ENCODE results near the gene GABARAPL1. TPM values are rescaled to one million over a fixed set of nuclear protein-coding genes. Genes with fewer than 3 reads are reported as not detected.
"Not testable (repeated sequence)": the region's sequence is repeated elsewhere in the genome, so short reads cannot be mapped to it uniquely, and the experiment has no call there.

Gene GABARAPL1
- total RNA-seq, 1 donor from 2014 or later = 4.0 TPM

DNA sequence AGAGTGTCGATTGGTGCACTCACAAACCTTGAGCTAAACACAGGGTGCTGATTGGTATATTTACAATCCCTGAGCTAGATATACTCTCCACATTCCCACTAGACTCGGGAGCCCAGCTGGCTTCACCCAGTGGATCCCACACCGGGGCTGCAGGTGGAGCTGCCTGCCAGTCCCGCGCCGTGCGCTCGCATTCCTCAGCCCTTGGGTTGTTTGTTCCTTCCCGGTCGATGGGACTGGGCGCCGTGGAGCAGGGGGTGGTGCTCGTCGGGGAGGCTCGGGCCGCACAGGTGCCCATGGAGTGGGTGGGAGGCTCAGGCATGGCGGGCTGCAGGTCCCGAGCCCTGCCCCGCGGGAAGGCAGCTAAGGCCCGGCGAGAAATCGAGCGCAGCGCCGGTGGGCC lies 12.7 kb downstream of the GABARAPL1 start:
- H3K4me1 Mint-ChIP-seq (ENCODE audit: low read depth); H3K4me3 Mint-ChIP-seq (ENCODE audit: low read depth); H3K9me3 Mint-ChIP-seq; H3K27ac Mint-ChIP-seq; intact Hi-C loops (cut with micrococcal nuclease); H3K27me3 Mint-ChIP-seq (ENCODE audit: low read depth); DNase-seq (ENCODE audit: low spot score): not testable (repeated sequence)
- H3K36me3 Mint-ChIP-seq (ENCODE audit: low read depth) = peaks cover 24% of the 10 kb centered on the region

DNA sequence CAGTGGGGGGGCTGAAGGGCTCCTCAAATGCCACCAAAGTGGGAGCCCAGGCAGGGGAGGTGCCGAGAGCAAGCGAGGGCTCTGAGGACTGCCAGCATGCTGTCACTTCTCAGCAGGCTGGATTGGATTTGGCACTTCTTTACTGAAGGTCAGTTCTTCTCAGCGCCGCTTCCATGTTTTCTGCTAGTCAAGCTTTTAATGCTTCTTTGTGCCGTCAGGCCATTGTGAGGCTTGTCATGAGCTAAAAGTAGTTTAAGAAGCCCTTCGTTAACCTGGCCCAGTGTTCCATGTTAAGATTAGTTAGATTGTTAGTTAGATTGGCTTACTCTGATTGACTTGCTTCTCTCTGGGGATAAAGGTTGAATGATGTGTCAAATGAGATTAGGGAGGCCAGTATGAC lies 13.4 kb downstream of the GABARAPL1 start:
- DNase-seq (ENCODE audit: low spot score) = no peak
- intact Hi-C loops (cut with micrococcal nuclease) = no loop called here
- H3K27me3 Mint-ChIP-seq (ENCODE audit: low read depth) = no peaks in the 10 kb centered on the region
- peaks cover 6% of the 10 kb centered on the region for H3K4me1 Mint-ChIP-seq (ENCODE audit: low read depth)
- peaks cover 20% of the 10 kb centered on the region for H3K36me3 Mint-ChIP-seq (ENCODE audit: low read depth)
- no peak overlapping the region for H3K4me3 Mint-ChIP-seq (ENCODE audit: low read depth)
- no peak overlapping the region for H3K27ac Mint-ChIP-seq
- H3K9me3 Mint-ChIP-seq = no peaks in the 10 kb centered on the region

DNA sequence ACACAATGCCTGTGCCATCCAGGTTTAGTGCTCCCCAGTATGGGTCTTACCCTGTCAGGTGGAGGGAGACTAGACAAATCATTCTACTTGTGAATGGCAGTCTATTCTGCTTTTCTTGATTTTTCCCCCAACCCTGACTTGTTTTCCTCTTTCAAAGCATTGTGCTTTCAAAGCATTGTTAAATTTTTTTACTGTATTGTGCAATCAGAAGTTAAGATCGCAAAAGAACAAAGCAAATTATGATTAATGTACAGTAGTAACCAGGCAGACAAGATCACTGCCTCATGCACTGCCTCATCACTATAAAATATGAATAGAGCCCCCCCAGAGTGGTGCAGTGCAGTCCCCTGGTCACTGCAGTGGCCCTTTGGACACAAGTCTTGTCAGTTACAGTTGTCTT lies 14.1 kb downstream of the GABARAPL1 start:
- Mint-ChIP-seq H3K27me3 (ENCODE audit: low read depth) (no peaks in the 10 kb centered on the region), H3K9me3 (no peaks in the 10 kb centered on the region), H3K36me3 (ENCODE audit: low read depth) (peaks cover 16% of the 10 kb centered on the region), H3K4me3 (ENCODE audit: low read depth) (no peak overlapping the region), H3K27ac (no peak overlapping the region), H3K4me1 (ENCODE audit: low read depth) (peaks cover 6% of the 10 kb centered on the region)
- intact Hi-C loops (cut with micrococcal nuclease) = no loop called here
- DNase-seq (ENCODE audit: low spot score) = no peak

DNA sequence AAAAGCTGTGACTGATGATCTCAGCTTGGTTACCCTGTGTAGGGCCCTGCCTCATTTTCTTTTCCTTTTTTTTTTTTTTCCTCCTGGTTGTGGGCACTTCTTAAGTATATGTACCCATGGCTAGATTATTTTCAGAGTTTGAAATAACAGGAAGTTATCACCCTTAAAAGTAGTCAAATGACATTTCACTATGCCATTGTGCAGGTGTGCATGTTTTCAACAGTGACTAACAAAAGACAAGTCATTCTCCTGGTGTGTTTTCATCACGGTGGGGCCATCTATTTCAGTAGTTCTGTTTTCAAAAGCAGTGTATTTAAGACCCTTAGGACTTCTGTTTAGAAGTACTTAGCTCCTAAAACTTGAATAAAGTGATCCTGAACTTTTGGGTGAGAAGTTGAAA lies 15.0 kb downstream of the GABARAPL1 start:
- intact Hi-C loops (cut with micrococcal nuclease) = no loop called here
- H3K27ac Mint-ChIP-seq = no peak overlapping the region
- H3K36me3 Mint-ChIP-seq (ENCODE audit: low read depth) = peaks cover 10% of the 10 kb centered on the region
- no peaks in the 10 kb centered on the region for H3K9me3 Mint-ChIP-seq
- DNase-seq (ENCODE audit: low spot score) = no peak
- H3K4me3 Mint-ChIP-seq (ENCODE audit: low read depth) = no peak overlapping the region
- no peaks in the 10 kb centered on the region for H3K27me3 Mint-ChIP-seq (ENCODE audit: low read depth)
- H3K4me1 Mint-ChIP-seq (ENCODE audit: low read depth) = peaks cover 6% of the 10 kb centered on the region

DNA sequence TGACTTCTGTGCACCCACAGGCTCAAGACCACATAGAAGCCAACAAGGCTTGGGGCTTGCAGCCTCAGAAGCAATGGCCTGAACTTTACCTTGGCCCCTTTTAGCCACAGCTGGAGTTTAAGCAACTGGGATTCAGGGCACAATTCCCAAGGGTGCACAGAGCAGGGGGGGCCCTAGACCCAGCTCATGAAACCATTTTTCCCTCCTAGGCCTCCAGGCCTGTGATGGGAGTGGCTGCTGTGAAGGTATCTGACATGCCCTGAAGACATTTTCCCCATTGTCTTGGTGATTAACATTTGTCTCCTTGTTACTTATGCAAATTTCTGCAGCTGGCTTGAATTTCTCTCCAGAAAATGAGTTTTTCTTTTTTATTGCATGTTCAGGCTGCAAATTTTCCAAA lies 21.9 kb downstream of the GABARAPL1 start:
- peaks cover 24% of the 10 kb centered on the region for H3K9me3 Mint-ChIP-seq
- no peak overlapping the region for H3K27ac Mint-ChIP-seq
- H3K36me3 Mint-ChIP-seq (ENCODE audit: low read depth) = peaks cover 14% of the 10 kb centered on the region
- no peak for DNase-seq (ENCODE audit: low spot score)
- H3K27me3 Mint-ChIP-seq (ENCODE audit: low read depth) = peaks cover 6% of the 10 kb centered on the region
- intact Hi-C loops (cut with micrococcal nuclease) = loop anchor here (2.0 kb wide), 1 partner anchor 440 kb away; the partner anchor contains the start of gene STYK1
- peaks cover 7% of the 10 kb centered on the region for H3K4me1 Mint-ChIP-seq (ENCODE audit: low read depth)
- no peak overlapping the region for H3K4me3 Mint-ChIP-seq (ENCODE audit: low read depth)

DNA sequence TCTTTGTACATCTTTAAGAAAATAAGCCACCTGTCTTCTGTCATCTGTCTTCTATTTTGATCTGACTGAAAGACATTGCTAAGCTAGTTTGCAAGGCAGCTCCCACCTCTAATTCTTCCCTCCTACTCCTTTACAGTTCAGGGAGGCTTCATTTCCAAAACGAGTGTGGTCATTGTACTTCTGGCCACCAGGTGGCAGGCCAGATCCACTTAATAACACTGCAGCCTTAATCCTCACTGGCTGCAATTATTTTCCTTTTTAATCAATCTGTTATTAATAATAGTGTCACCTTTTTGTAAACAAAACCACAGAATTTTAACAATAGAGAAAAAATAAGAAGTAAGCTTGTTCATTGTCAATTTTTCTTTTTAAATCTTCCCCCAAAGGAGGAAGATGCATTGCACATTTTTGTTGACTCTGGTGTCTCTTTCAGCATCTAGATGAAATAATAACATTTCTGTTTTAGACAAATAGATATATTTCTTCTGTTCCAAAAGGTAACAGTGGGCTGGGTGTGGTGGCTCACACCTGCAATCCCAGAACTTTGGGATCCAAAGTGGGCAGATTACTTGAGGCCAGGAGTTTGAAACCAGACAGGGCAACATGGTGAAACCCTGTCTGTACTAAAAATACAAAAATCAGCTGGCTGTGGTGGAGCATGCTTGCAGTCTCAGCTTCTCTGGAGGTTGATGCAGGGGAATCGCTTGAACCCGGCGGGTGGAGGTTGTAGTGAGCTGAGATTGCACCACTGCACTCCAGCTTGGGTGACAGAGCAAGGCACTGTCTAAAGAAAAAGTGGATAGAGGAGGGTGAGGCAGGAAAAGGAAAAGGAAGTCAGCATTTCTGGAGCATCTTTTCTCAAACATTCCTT lies 23.3 kb downstream of the GABARAPL1 start:
- no peak overlapping the region for H3K4me3 Mint-ChIP-seq (ENCODE audit: low read depth)

DNA sequence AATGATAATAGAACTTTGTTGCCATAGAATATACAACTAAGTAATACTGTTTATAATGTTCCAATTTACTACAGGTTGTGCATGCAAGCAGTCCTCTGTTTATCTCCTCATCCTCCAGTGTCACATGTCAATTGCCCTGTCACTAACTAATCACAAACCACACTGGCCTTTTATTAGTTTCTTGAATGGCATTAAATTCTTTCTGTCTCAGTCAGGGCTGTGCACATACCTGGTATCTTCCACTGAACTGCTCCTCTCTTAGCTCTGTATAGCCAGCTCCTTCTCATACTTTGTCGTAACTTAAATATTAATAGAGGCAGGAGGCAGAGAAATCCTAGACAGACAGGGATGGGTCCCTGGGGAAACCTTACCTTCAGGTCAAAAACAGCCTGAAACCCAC lies 24.0 kb downstream of the GABARAPL1 start:
- peaks cover 24% of the 10 kb centered on the region for H3K9me3 Mint-ChIP-seq
- H3K27ac Mint-ChIP-seq = no peak overlapping the region
- no peak overlapping the region for H3K4me3 Mint-ChIP-seq (ENCODE audit: low read depth)
- H3K27me3 Mint-ChIP-seq (ENCODE audit: low read depth) = peaks cover 11% of the 10 kb centered on the region
- no peak for DNase-seq (ENCODE audit: low spot score)
- intact Hi-C loops (cut with micrococcal nuclease) = loop anchor here (1.0 to 5.0 kb wide), 4 partner anchors 86 to 514 kb away; no protein-coding TSS in a partner anchor
- peaks cover 14% of the 10 kb centered on the region for H3K36me3 Mint-ChIP-seq (ENCODE audit: low read depth)
- H3K4me1 Mint-ChIP-seq (ENCODE audit: low read depth) = peaks cover 17% of the 10 kb centered on the region

More for the DNA sequence above, 23.3 kb downstream of the GABARAPL1 start:
- H3K27me3 Mint-ChIP-seq (ENCODE audit: low read depth) = peaks cover 9% of the 10 kb centered on the region
- H3K4me1 Mint-ChIP-seq (ENCODE audit: low read depth) = peaks cover 11% of the 10 kb centered on the region
- peaks cover 24% of the 10 kb centered on the region for H3K9me3 Mint-ChIP-seq
- H3K36me3 Mint-ChIP-seq (ENCODE audit: low read depth) = peaks cover 14% of the 10 kb centered on the region
- intact Hi-C loops (cut with micrococcal nuclease) = loop anchor here (1.0 to 5.0 kb wide), 5 partner anchors 86 to 514 kb away; partner anchors contain the start of gene STYK1
- DNase-seq (ENCODE audit: low spot score) = no peak
- no peak overlapping the region for H3K27ac Mint-ChIP-seq

DNA sequence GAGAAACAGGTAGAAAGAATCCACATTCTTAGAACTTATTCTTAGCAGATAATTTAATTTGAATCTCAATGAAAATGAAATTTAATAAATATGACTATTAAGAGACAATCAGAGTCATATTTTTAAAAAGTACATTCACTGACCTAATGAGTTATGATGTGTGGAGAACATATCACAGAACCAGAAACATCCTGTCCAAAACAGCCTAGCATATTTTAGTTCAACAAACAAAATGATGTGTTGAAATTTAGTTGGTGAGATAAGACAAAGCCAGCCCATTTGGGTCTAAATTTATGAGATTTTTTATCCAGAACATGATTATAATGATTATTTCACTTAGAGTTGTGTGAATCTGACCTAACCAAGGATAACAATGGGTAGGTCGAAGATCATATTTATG lies 25.8 kb downstream of the GABARAPL1 start:
- no peak overlapping the region for H3K27ac Mint-ChIP-seq
- no peak overlapping the region for H3K4me3 Mint-ChIP-seq (ENCODE audit: low read depth)
- H3K36me3 Mint-ChIP-seq (ENCODE audit: low read depth) = peaks cover 14% of the 10 kb centered on the region
- peaks cover 16% of the 10 kb centered on the region for H3K27me3 Mint-ChIP-seq (ENCODE audit: low read depth)
- H3K9me3 Mint-ChIP-seq = peaks cover 21% of the 10 kb centered on the region
- peaks cover 29% of the 10 kb centered on the region for H3K4me1 Mint-ChIP-seq (ENCODE audit: low read depth)
- no peak for DNase-seq (ENCODE audit: low spot score)
- intact Hi-C loops (cut with micrococcal nuclease) = loop anchor here (5.0 kb wide), 2 partner anchors 84 to 124 kb away; no protein-coding TSS in a partner anchor

DNA sequence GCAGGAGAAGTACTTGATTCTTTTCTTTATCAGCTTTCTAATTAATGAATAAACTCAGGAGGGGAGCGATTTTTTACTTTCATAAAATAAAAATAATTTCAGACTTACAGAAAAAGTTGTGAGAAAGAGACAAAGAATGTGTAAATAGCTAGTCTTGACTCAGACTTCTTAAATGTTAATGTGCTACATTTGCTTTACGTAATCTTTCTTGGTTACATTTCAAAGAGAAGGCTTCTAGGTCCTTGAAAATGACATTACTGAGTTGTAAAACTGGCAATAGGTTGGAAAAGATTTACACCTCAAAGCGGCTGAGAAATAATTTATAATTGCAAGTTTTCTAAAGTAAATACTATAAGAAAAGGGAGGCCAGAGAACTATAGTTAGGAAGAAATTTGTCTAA lies 28.6 kb downstream of the GABARAPL1 start:
- Mint-ChIP-seq H3K27me3 (ENCODE audit: low read depth) (peaks cover 22% of the 10 kb centered on the region), H3K9me3 (no peaks in the 10 kb centered on the region), H3K27ac (no peak overlapping the region), H3K4me3 (ENCODE audit: low read depth) (no peak overlapping the region), H3K4me1 (ENCODE audit: low read depth) (peaks cover 34% of the 10 kb centered on the region), H3K36me3 (ENCODE audit: low read depth) (no peaks in the 10 kb centered on the region)
- intact Hi-C loops (cut with micrococcal nuclease) = loop anchor here (5.0 kb wide), 1 partner anchor 301 kb away; no protein-coding TSS in a partner anchor
- DNase-seq (ENCODE audit: low spot score) = no peak

DNA sequence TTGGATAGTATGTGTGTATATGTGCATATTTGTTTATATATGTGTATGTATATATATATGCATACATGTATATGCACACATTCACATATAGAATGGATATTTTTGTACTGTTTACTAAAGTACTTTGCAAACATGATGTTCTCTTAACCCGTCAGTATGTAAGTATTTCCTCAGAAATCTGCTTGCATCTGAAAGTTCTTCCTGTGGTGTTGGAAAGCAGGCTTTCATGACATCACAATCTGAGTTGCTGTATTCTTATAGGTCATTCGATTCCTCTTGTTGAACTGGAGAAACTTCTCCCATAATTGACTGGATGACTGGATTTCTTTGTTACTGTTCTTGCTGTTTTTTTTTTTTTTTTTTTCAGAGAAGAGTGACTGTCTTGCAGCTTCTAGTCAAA lies 29.1 kb downstream of the GABARAPL1 start:
- H3K27me3 Mint-ChIP-seq (ENCODE audit: low read depth) = peaks cover 21% of the 10 kb centered on the region
- intact Hi-C loops (cut with micrococcal nuclease) = loop anchor here (2.0 to 5.0 kb wide), 2 partner anchors 59 to 301 kb away; no protein-coding TSS in a partner anchor
- peaks cover 31% of the 10 kb centered on the region for H3K4me1 Mint-ChIP-seq (ENCODE audit: low read depth)

DNA sequence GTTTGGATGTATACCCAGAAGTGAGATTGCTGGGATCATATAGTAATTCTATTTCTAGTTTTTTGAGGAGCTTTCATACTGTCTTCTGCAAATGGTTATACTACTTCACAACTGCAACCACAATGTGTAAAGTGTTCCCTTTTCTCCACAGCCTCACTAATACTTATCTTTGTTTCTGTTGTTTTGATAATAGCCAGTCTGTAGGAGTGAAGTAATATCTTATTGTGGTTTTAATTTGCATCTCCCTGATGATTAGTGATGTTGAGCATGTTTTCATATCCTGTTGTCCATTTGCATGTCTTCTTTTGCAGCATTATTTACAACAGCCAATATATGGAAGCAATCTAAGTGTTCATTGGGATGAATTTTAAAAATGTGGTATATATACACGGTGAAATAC lies 29.9 kb downstream of the GABARAPL1 start:
- H3K27ac Mint-ChIP-seq = no peak overlapping the region

More for the DNA sequence above, 29.1 kb downstream of the GABARAPL1 start:
- DNase-seq (ENCODE audit: low spot score) = no peak
- no peak overlapping the region for H3K4me3 Mint-ChIP-seq (ENCODE audit: low read depth)
- no peak overlapping the region for H3K27ac Mint-ChIP-seq
- H3K36me3 Mint-ChIP-seq (ENCODE audit: low read depth) = no peaks in the 10 kb centered on the region
- H3K9me3 Mint-ChIP-seq = no peaks in the 10 kb centered on the region

DNA sequence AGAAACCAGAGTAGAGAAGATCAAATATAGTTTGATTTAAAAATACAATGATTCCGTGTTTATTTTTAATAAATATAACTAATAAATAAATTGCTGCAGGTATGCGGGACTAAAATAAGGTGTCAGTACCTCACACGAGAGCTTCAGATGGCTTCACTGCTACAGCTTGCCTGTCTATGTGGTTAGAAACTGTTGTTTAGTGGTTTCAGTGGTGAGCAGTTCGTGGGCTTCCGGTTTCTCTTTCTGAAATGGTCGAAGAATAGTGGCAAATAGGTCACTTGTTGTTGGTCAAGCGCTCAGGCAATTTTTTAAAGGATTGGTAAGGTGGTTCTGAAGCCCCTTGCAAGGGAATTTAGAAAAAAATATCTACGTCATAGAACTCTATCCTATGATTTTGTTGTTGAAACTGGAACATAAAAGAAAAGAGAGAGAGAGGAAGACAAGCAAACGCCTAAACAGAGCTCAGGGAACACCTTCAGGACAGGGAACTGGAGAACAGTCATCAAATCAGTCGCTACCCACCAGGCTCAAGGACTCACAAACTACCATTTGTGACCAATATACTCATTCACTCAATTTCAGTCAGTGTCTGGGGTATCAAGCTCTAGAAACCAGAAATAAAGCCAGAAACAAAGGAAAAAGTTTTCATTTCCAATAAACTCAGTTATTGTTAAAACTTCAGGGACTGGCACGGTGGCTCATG lies 31.3 kb downstream of the GABARAPL1 start:
- Mint-ChIP-seq H3K27me3 (ENCODE audit: low read depth) (peaks cover 23% of the 10 kb centered on the region), H3K36me3 (ENCODE audit: low read depth) (no peaks in the 10 kb centered on the region), H3K4me1 (ENCODE audit: low read depth) (peaks cover 29% of the 10 kb centered on the region), H3K4me3 (ENCODE audit: low read depth) (peak overlapping the region; percentile 65), H3K9me3 (no peaks in the 10 kb centered on the region), H3K27ac (no peak overlapping the region)
- no peak for DNase-seq (ENCODE audit: low spot score)
- intact Hi-C loops (cut with micrococcal nuclease) = loop anchor here (2.0 to 5.0 kb wide), 2 partner anchors 57 to 298 kb away; no protein-coding TSS in a partner anchor

More for the DNA sequence above, 29.9 kb downstream of the GABARAPL1 start:
- Mint-ChIP-seq H3K27me3 (ENCODE audit: low read depth) (peaks cover 17% of the 10 kb centered on the region), H3K9me3 (no peaks in the 10 kb centered on the region), H3K4me1 (ENCODE audit: low read depth) (peaks cover 28% of the 10 kb centered on the region), H3K4me3 (ENCODE audit: low read depth) (peak overlapping the region; percentile 6), H3K36me3 (ENCODE audit: low read depth) (no peaks in the 10 kb centered on the region)
- DNase-seq (ENCODE audit: low spot score) = no peak
- intact Hi-C loops (cut with micrococcal nuclease) = loop anchor here (2.0 to 5.0 kb wide), 2 partner anchors 58 to 300 kb away; no protein-coding TSS in a partner anchor

Data from activated T-helper 2 cell treated with anti-CD3 and anti-CD28 coated beads, Interferon-gamma antibody, Interleukin-2, Interleukin-4, amounts not matched to agents 10 μg/mL and 5 μg/mL and 100 μg/mL, durations not matched to agents 14 hours and 24 hours and 36 hours (primary cell).